Liver (tissue), 9 donors: ENCODE measurements around the gene TAAR9. TPM values are rescaled to one million over a fixed set of nuclear protein-coding genes. Genes with fewer than 3 reads are reported as not detected.

Experiments
- DNase-seq: peaks from one replicate; pipeline ENCODE4 v3.0.0-alpha.2; 2017; ENCODE audit warnings: low spot score
- H3K27ac ChIP-seq, 2 donors: one replicate each; pipeline ENCODE4 v1.7.0; 2013; ENCODE audit warnings: inconsistent platforms in 2 of 2, low read length in 2 of 2, control low read depth in 1 of 2, low read depth in 1 of 2, mild to moderate bottlenecking in 1 of 2
- H3K27me3 ChIP-seq, 4 donors: one replicate each; pipeline versions ENCODE4 v1.6.1 to v1.7.0; 2013; ENCODE audit warnings: low read length in 3 of 4, inconsistent platforms in 1 of 4, mild to moderate bottlenecking in 1 of 4, moderate library complexity in 1 of 4; ENCODE audit not compliant: control insufficient read depth in 4 of 4, insufficient read depth in 4 of 4
- H3K36me3 ChIP-seq, 4 donors: one replicate each; pipeline versions ENCODE4 v1.6.1 to v1.7.0; 2013; ENCODE audit warnings: low read length in 3 of 4, mild to moderate bottlenecking in 3 of 4, low read depth in 1 of 4, moderate library complexity in 1 of 4; ENCODE audit not compliant: control insufficient read depth in 4 of 4, insufficient read depth in 3 of 4
- H3K4me1 ChIP-seq, 4 donors: one replicate each; pipeline versions ENCODE4 v1.6.1 to v1.7.0; 2013; ENCODE audit warnings: low read length in 3 of 4, mild to moderate bottlenecking in 3 of 4, moderate library complexity in 1 of 4; ENCODE audit not compliant: control insufficient read depth in 4 of 4, insufficient read depth in 4 of 4
- H3K4me3 ChIP-seq, 3 donors: one replicate each; pipeline versions ENCODE4 v1.6.1 to v1.7.0; 2013; ENCODE audit warnings: low read length in 3 of 3, control low read depth in 1 of 3, low read depth in 1 of 3, mild to moderate bottlenecking in 1 of 3
- H3K9ac ChIP-seq, 2 donors: one replicate each; pipeline ENCODE4 v1.7.0; 2013; ENCODE audit warnings: low read length in 2 of 2, mild to moderate bottlenecking in 2 of 2, moderate library complexity in 2 of 2, control low read depth in 1 of 2, low read depth in 1 of 2
- H3K9me3 ChIP-seq, 4 donors: one replicate each; pipeline versions ENCODE4 v1.6.1 to v1.7.0; 2013; ENCODE audit warnings: low read length in 3 of 4; ENCODE audit not compliant: control insufficient read depth in 4 of 4
- EGR1 ChIP-seq, 2 donors: IDR thresholded peaks; 2 replicates each; pipeline ENCODE4 v1.6.1; 2016 to 2018; ENCODE audit warnings: antibody characterized with exemption in 2 of 2, low read depth in 2 of 2
- FOXA1 ChIP-seq: IDR thresholded peaks from 2 replicates; pipeline ENCODE4 v1.6.1; 2016; ENCODE audit warnings: antibody characterized with exemption
- FOXA2 ChIP-seq: IDR thresholded peaks from 2 replicates; pipeline ENCODE4 v1.6.1; 2016; ENCODE audit warnings: antibody characterized with exemption
- GABPA ChIP-seq, 2 donors: IDR thresholded peaks in 1 of 2; conservative IDR thresholded peaks in 1 of 2; 2 replicates each; pipeline ENCODE4 v1.6.1; 2016; ENCODE audit warnings: antibody characterized with exemption in 2 of 2, mild to moderate bottlenecking in 1 of 2, moderate library complexity in 1 of 2
- HNF4A ChIP-seq, 2 donors: conservative IDR thresholded peaks; 2 replicates each; pipeline ENCODE4 v1.6.1; 2016; ENCODE audit warnings: antibody characterized with exemption in 2 of 2, mild to moderate bottlenecking in 2 of 2
- HNF4G ChIP-seq: IDR thresholded peaks from 2 replicates; pipeline ENCODE4 v1.6.1; 2016; ENCODE audit warnings: antibody characterized with exemption
- JUND ChIP-seq, 2 donors: IDR thresholded peaks; 2 replicates each; pipeline ENCODE4 v1.6.1; 2016; ENCODE audit warnings: antibody characterized with exemption in 2 of 2
- NR2F2 ChIP-seq: IDR thresholded peaks from 2 replicates; pipeline ENCODE4 v1.6.1; 2016; ENCODE audit warnings: antibody characterized with exemption
- RAD21 ChIP-seq, 2 donors: IDR thresholded peaks; 2 replicates each; pipeline ENCODE4 v1.6.1; 2016; ENCODE audit warnings: antibody characterized with exemption in 2 of 2, mild to moderate bottlenecking in 2 of 2
- RXRA ChIP-seq, 2 donors: IDR thresholded peaks; 2 replicates each; pipeline ENCODE4 v1.6.1; 2017 to 2018; ENCODE audit warnings: antibody characterized with exemption in 2 of 2, mild to moderate bottlenecking in 1 of 2
- SP1 ChIP-seq: IDR thresholded peaks from 2 replicates; pipeline ENCODE4 v1.6.1; 2018; ENCODE audit warnings: antibody characterized with exemption, mild to moderate bottlenecking
- TAF1 ChIP-seq: conservative IDR thresholded peaks from 2 replicates; pipeline ENCODE4 v1.6.1; 2016; ENCODE audit warnings: antibody characterized with exemption, mild to moderate bottlenecking
- YY1 ChIP-seq: IDR thresholded peaks from 2 replicates; pipeline ENCODE4 v1.6.1; 2016; ENCODE audit warnings: antibody characterized with exemption, mild to moderate bottlenecking
- WGBS: extraction: QIAGEN DNeasy Blood & Tissue Kit; methylation state at CpG from one replicate; pipeline ENCODE4 v1.1.7; 2013; 5-methylcytosine and 5-hydroxymethylcytosine counted together
- polyA plus RNA-seq, 2 donors: library from polyadenylated mRNA; stranded (reverse) in 1 of 2; unstranded in 1 of 2; fragments of 200-250 nt in 1 of 2; fragments of >200 nt in 1 of 2; fragmentation: Nextera tagmentation in 1 of 2; extraction: Ambion mirVana in 1 of 2; gene quantifications; one replicate each; pipeline versions ENCODE4 v1.2.1 to v1.2.3, GENCODE V29; 2013 to 2015
- total RNA-seq, 2 donors: library from RNA; depleted of rRNA; stranded (reverse); fragments of >200 nt; gene quantifications; one replicate each; pipeline ENCODE4 v1.2.3, GENCODE V29; 2014
- TF ChIP-seq, protein P1 (sequence below): IDR thresholded peaks from 2 replicates; pipeline ENCODE4 v1.6.1; 2016; ENCODE audit warnings: antibody characterized with exemption
- TF ChIP-seq, protein P2 (sequence below): IDR thresholded peaks from 2 replicates; pipeline ENCODE4 v1.6.1; 2016; ENCODE audit warnings: antibody characterized with exemption
- TF ChIP-seq, protein P3 (sequence below): IDR thresholded peaks from 2 replicates; pipeline ENCODE4 v1.6.1; 2016; ENCODE audit warnings: antibody characterized with exemption, mild to moderate bottlenecking
- TF ChIP-seq, protein P4 (sequence below): IDR thresholded peaks from 2 replicates; pipeline ENCODE4 v1.6.1; 2016; ENCODE audit warnings: antibody characterized with exemption
- TF ChIP-seq, protein P5 (sequence below): fragments of 150-350 bp; IDR thresholded peaks from 2 replicates; pipeline ENCODE4 v1.5.1; 2017; ENCODE audit warnings: improper control_type of control experiment, low read depth, low read length; ENCODE audit not compliant: missing input control
- donor health status: healthy.
- donor health status: healthy.
- donor health status: healthy.
- donor health status: healthy.
- donor health status: healthy.

TAAR9 gene
- total and polyA plus RNA-seq, 4 donors: not detected

DNA sequence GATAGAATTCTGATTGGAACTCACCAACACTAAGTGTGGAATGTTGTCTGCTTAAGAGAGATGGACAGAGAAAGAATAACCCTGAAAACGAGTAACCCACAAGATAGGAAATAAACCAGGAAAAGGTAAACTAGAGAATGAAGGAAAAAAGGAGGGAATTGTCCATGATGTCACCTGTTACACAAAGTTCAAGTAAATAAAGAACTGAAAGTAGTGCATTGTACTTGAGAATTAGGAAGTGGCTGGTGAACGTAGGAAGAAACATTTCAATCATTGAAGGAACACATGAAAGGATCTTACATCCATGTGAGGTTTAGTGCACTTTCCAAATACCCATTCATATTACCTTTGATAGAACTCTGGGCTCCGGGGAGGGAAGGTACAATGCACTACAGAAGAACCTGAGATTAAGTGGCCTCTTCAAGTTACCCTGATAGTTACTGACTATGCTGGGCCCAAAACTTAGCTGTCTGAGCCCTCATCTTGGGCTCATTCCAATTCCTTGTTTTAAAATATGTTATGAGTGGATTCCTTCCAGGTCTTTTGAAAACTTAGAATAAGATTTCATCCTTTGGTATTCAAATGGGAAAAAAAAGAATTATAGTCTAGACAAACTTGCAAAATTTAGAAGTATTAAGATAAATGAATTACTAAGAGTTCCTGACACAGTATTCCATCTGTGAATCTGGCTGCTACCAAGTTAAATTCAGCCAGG, 24.1 kb upstream of the TAAR9 start:
- H3K9me3 ChIP-seq: no peaks in the 10 kb centered on the region
- H3K36me3 ChIP-seq: no peaks in the 10 kb centered on the region
- peak overlapping the region in 1 of 2 donors; percentile 65 for H3K9ac ChIP-seq
- 25% methylated on average over 3 of the region's 3 CpGs for WGBS
- H3K4me3 ChIP-seq: peak overlapping the region; percentile 78 to 94 (median 92)
- H3K27ac ChIP-seq: peak overlapping the region; percentile 63 to 81
- DNase-seq: no peak
- peaks cover 0 to 23% (median 15%) of the 10 kb centered on the region in 4 donors for H3K4me1 ChIP-seq
- no peak for TF ChIP-seq RAD21 (IDR thresholded peaks at IDR 0.05)
- no peak for TF ChIP-seq YY1
- no peak for TF ChIP-seq HNF4G
- no peak for TF ChIP-seq NR2F2
- peak; percentile 26 for TF ChIP-seq SP1
- TF ChIP-seq, protein P1, sequence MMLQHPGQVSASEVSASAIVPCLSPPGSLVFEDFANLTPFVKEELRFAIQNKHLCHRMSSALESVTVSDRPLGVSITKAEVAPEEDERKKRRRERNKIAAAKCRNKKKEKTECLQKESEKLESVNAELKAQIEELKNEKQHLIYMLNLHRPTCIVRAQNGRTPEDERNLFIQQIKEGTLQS: no peak
- TF ChIP-seq TAF1: no peak
- peak; percentile 28 to 44 for TF ChIP-seq JUND (IDR thresholded peaks at IDR 0.05)
- no peak for TF ChIP-seq FOXA1
- TF ChIP-seq RXRA (IDR thresholded peaks at IDR 0.05): no peak
- TF ChIP-seq, protein P2, sequence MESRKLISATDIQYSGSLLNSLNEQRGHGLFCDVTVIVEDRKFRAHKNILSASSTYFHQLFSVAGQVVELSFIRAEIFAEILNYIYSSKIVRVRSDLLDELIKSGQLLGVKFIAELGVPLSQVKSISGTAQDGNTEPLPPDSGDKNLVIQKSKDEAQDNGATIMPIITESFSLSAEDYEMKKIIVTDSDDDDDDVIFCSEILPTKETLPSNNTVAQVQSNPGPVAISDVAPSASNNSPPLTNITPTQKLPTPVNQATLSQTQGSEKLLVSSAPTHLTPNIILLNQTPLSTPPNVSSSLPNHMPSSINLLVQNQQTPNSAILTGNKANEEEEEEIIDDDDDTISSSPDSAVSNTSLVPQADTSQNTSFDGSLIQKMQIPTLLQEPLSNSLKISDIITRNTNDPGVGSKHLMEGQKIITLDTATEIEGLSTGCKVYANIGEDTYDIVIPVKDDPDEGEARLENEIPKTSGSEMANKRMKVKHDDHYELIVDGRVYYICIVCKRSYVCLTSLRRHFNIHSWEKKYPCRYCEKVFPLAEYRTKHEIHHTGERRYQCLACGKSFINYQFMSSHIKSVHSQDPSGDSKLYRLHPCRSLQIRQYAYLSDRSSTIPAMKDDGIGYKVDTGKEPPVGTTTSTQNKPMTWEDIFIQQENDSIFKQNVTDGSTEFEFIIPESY: peak; percentile 14
- TF ChIP-seq, protein P3, sequence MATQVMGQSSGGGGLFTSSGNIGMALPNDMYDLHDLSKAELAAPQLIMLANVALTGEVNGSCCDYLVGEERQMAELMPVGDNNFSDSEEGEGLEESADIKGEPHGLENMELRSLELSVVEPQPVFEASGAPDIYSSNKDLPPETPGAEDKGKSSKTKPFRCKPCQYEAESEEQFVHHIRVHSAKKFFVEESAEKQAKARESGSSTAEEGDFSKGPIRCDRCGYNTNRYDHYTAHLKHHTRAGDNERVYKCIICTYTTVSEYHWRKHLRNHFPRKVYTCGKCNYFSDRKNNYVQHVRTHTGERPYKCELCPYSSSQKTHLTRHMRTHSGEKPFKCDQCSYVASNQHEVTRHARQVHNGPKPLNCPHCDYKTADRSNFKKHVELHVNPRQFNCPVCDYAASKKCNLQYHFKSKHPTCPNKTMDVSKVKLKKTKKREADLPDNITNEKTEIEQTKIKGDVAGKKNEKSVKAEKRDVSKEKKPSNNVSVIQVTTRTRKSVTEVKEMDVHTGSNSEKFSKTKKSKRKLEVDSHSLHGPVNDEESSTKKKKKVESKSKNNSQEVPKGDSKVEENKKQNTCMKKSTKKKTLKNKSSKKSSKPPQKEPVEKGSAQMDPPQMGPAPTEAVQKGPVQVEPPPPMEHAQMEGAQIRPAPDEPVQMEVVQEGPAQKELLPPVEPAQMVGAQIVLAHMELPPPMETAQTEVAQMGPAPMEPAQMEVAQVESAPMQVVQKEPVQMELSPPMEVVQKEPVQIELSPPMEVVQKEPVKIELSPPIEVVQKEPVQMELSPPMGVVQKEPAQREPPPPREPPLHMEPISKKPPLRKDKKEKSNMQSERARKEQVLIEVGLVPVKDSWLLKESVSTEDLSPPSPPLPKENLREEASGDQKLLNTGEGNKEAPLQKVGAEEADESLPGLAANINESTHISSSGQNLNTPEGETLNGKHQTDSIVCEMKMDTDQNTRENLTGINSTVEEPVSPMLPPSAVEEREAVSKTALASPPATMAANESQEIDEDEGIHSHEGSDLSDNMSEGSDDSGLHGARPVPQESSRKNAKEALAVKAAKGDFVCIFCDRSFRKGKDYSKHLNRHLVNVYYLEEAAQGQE: no peak
- no peak for TF ChIP-seq GABPA (IDR thresholded peaks at IDR 0.05 in 1 of 2, conservative IDR thresholded peaks at IDR 0.05 in 1 of 2)
- peak; percentile 82 for TF ChIP-seq FOXA2
- TF ChIP-seq EGR1 (IDR thresholded peaks at IDR 0.05; ENCODE audit: low read depth in 2 of 2): no peak
- TF ChIP-seq, protein P4, sequence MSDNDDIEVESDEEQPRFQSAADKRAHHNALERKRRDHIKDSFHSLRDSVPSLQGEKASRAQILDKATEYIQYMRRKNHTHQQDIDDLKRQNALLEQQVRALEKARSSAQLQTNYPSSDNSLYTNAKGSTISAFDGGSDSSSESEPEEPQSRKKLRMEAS: peak; percentile 46
- peak; percentile 6 to 25 for TF ChIP-seq HNF4A (conservative IDR thresholded peaks at IDR 0.05)
- TF ChIP-seq, protein P5, sequence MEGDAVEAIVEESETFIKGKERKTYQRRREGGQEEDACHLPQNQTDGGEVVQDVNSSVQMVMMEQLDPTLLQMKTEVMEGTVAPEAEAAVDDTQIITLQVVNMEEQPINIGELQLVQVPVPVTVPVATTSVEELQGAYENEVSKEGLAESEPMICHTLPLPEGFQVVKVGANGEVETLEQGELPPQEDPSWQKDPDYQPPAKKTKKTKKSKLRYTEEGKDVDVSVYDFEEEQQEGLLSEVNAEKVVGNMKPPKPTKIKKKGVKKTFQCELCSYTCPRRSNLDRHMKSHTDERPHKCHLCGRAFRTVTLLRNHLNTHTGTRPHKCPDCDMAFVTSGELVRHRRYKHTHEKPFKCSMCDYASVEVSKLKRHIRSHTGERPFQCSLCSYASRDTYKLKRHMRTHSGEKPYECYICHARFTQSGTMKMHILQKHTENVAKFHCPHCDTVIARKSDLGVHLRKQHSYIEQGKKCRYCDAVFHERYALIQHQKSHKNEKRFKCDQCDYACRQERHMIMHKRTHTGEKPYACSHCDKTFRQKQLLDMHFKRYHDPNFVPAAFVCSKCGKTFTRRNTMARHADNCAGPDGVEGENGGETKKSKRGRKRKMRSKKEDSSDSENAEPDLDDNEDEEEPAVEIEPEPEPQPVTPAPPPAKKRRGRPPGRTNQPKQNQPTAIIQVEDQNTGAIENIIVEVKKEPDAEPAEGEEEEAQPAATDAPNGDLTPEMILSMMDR: no peak
- no peaks in the 10 kb centered on the region for H3K27me3 ChIP-seq
